K562 (cell line): Measurements from ENCODE around the gene SAMD11. TPM values are rescaled to one million over a fixed set of nuclear protein-coding genes. Genes with fewer than 3 reads are reported as not detected.
A peak's percentile ranks its signal among the peaks of the same experiment; 100 is the strongest.

Experiments used
- ATAC-seq: fragments of 200-7000 bp; cut with Tn5 transposase; 3 replicates; pipeline ENCODE4 v1.9.1; 2020; ENCODE audit warnings: moderate library complexity
- BruUV-seq: library from RNA; stranded (reverse); fragments of 400-500 nt; replicated peaks from 2 replicates; lab custom pipeline; 2021; lab: Mats Ljungman, UMichigan
- CTCF ChIA-PET: fragments of 300-600 bp; formaldehyde crosslinking; extraction: SDS; loops from one replicate; lab custom pipeline; 2021; ENCODE audit warnings: low intra/inter-chr PET ratio; lab: Yijun Ruan, JAX
- POLR2A ChIA-PET: fragments of 300-600, 350-650 bp; sonication (Branson Sonifier 250); formaldehyde crosslinking; extraction: SDS; loops from one replicate; lab custom pipeline; 2021; ENCODE audit warnings: antibody characterized with exemption, inconsistent platforms; lab: Yijun Ruan, JAX
- DNase-seq, 4 experiments: peaks; one replicate each; pipeline versions ENCODE4 v3.0.0 to v3.0.0-alpha.2; 2011 to 2018; ENCODE audit warnings: low spot score in 3 of 4, mixed read lengths in 3 of 4; ENCODE audit errors: extremely low read depth in 1 of 4
- FAIRE-seq: peaks from 2 replicates; lab custom pipeline; 2011; peaks lifted over from hg19 to GRCh38; lab: Jason Lieb, UNC
- H2AFZ ChIP-seq: 2 replicates; pipeline ENCODE4 v1.6.0; 2011; ENCODE audit warnings: low read depth, low read length, control low read depth, inconsistent platforms
- H3K27ac ChIP-seq: fragments of 200-600 bp; 3 replicates; pipeline ENCODE4 v1.8.0; 2011; ENCODE audit warnings: low read depth, mild to moderate bottlenecking, control low read depth, inconsistent platforms, low read length, moderate library complexity, mixed read lengths; ENCODE audit errors: extremely low read depth
- H3K27me3 ChIP-seq, 2 experiments: fragments of 300-600 bp in 1 of 2; 2 replicates in 1 of 2; 3 replicates in 1 of 2; pipeline versions ENCODE4 v1.6.0 to v1.8.0; 2011; ENCODE audit warnings: inconsistent platforms in 2 of 2, low read length in 2 of 2, mild to moderate bottlenecking in 1 of 2, mixed read lengths in 1 of 2, moderate library complexity in 1 of 2; ENCODE audit not compliant: control insufficient read depth in 2 of 2, insufficient read depth in 2 of 2
- H3K36me3 ChIP-seq: fragments of 300-600 bp; 3 replicates; pipeline ENCODE4 v1.8.0; 2011; ENCODE audit warnings: mild to moderate bottlenecking, low read length, inconsistent platforms; ENCODE audit not compliant: control insufficient read depth, insufficient read depth
- H3K4me1 ChIP-seq, 2 experiments: fragments of 200-600 bp in 1 of 2; replicated peaks in 1 of 2; 2 replicates in 1 of 2; 3 replicates in 1 of 2; pipeline versions ENCODE4 v1.5.1 to v1.8.0; 2011; ENCODE audit warnings: inconsistent platforms in 2 of 2, low read length in 2 of 2, mild to moderate bottlenecking in 1 of 2, mixed read lengths in 1 of 2, moderate library complexity in 1 of 2; ENCODE audit not compliant: control insufficient read depth in 2 of 2, insufficient read depth in 2 of 2
- H3K4me2 ChIP-seq: 2 replicates; pipeline ENCODE4 v1.6.1; 2011; ENCODE audit warnings: low read length, control low read depth, inconsistent platforms, mixed read lengths; ENCODE audit not compliant: insufficient read depth
- H3K4me3 ChIP-seq: fragments of 200-600 bp; sonication (generic), shearing (Covaris generic); 2 replicates; pipeline ENCODE4 v1.5.1; 2016; ENCODE audit warnings: control low read depth, inconsistent platforms
- H3K79me2 ChIP-seq: fragments of 200-600 bp; 3 replicates; pipeline ENCODE4 v1.8.0; 2011; ENCODE audit warnings: low read length, inconsistent platforms; ENCODE audit not compliant: control insufficient read depth, insufficient read depth
- H3K9ac ChIP-seq, 2 experiments: 2 replicates each; pipeline versions ENCODE4 v1.6.0 to v1.6.1; 2011; ENCODE audit warnings: low read depth in 2 of 2, low read length in 2 of 2, control low read depth in 1 of 2, inconsistent platforms in 1 of 2, mild to moderate bottlenecking in 1 of 2, mixed read lengths in 1 of 2; ENCODE audit not compliant: insufficient read depth in 1 of 2
- H3K9me1 ChIP-seq: one replicate; pipeline ENCODE4 v1.6.0; 2011; ENCODE audit warnings: inconsistent platforms, mild to moderate bottlenecking, low read length, moderate library complexity; ENCODE audit not compliant: control insufficient read depth, insufficient read depth
- H3K9me3 ChIP-seq: replicated peaks from 2 replicates; pipeline ENCODE4 v1.5.1; 2011; ENCODE audit warnings: low read depth, low read length, inconsistent platforms; ENCODE audit not compliant: control insufficient read depth, insufficient read depth
- H4K20me1 ChIP-seq: replicated peaks from 2 replicates; pipeline ENCODE4 v1.6.1; 2011; ENCODE audit warnings: low read length, inconsistent platforms, mixed read lengths; ENCODE audit not compliant: control insufficient read depth, insufficient read depth
- ID3 ChIP-seq, 2 experiments: fragments of 250-450 bp in 1 of 2; fragments of 450-650 bp in 1 of 2; sonication (Bioruptor Pico) in 1 of 2; IDR thresholded peaks; 2 replicates each; pipeline versions ENCODE4 v1.6.1 to v1.8.0; 2016 to 2021; ENCODE audit warnings: mild to moderate bottlenecking in 2 of 2, moderate library complexity in 2 of 2, missing compliant biosample characterization in 1 of 2, missing genetic modification characterization in 1 of 2
- POLR2G ChIP-seq: fragments of 200-400 bp; formaldehyde crosslinking; IDR thresholded peaks from 2 replicates; pipeline ENCODE4 v1.6.1; 2017; ENCODE audit warnings: low read depth, mild to moderate bottlenecking, antibody characterized with exemption, low read length, moderate library complexity
- TGIF2 ChIP-seq: sonication (generic); formaldehyde crosslinking; IDR thresholded peaks from 2 replicates; pipeline ENCODE4 v1.8.1; 2022; ENCODE audit warnings: mild to moderate bottlenecking, missing genetic modification reagents, moderate library complexity
- WGBS: fragments of 100-300 bp; shearing (Covaris generic); methylation state at CpG from one replicate; pipeline ENCODE4 v1.1.6; 2016; ENCODE audit warnings: low coverage, mixed read lengths; ENCODE audit not compliant: insufficient coverage; ENCODE audit errors: missing lambda C conversion rate; 5-methylcytosine and 5-hydroxymethylcytosine counted together
- in situ Hi-C: fragments of 300-500 bp; cut with MboI; formaldehyde crosslinking; loops from 4 replicates; pipeline ENCODE4 v1.15.0; 2018; ENCODE audit warnings: inconsistent platforms, mixed read lengths
- intact Hi-C: fragments of 100-400 bp; cut with micrococcal nuclease; formaldehyde crosslinking; loops from 2 replicates; pipeline ENCODE4 v1.14.2; 2022
- polyA plus RNA-seq, 8 experiments: library from polyadenylated mRNA; depleted of rRNA in 4 of 8; stranded (reverse) in 5 of 8; unstranded in 3 of 8; fragments of >200 nt; fragmentation: Nextera tagmentation in 2 of 8; fragmentation: Illumina TruSeq in 1 of 8; extraction: Ambion mirVana in 2 of 8; extraction: Trizol in 1 of 8; gene quantifications; 2 replicates each; pipeline versions ENCODE4 v1.2.1 to v1.2.3, GENCODE V29; 2011 to 2014; ENCODE audit warnings: inconsistent platforms in 1 of 8, missing spikeins in 1 of 8
- total RNA-seq, 7 experiments: library from RNA; depleted of rRNA in 6 of 7; stranded (reverse); fragments of >200 nt in 6 of 7; fragmentation: Illumina TruSeq in 2 of 7; extraction: Trizol in 2 of 7; gene quantifications; 2 replicates each; pipeline versions ENCODE4 v1.2.1 to v1.2.3, GENCODE V29; 2011 to 2021; ENCODE audit warnings: low replicate concordance in 1 of 7

Gene SAMD11
- total and polyA plus RNA-seq, 9 of the 15 experiments (the other 6 are each of a cell fraction or from before 2014, with no cell fraction given) = 0.07 to 0.82 (median 0.11) TPM; not detected in 2

DNA sequence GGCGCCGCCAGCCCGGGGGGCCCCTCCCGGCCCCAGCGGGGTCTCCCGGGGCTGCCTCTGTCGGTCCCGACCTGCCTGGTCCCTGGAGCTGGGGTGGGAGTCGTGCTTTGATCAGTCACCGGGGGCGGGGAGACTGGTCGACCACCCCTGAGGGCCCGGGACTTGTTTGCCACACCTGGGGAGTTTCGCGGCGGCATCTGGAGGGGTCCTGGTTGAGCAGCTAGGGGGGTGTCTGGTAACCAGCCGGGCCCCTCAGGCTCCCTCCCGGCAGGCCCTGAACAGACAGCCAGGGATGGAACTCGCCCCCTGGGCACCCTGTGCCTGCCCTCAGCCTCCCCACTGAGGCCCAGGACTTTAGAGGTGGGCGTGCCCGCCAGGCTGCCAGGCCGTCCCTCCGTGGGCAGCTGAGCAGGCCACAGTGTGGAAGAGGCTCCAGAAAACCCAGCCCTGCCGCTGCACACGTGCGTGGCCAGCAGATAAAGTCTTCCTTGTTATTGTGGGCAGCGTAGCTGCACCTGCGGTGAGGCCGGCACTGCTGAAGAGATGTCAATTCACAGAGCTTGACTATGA is 13.3 kb upstream of the SAMD11 start:
- FAIRE-seq = no peak
- intact Hi-C loops (no loop called here), in situ Hi-C loops (no loop called here)
- peaks cover 19 to 63% of the 10 kb centered on the region in 2 experiments for H3K4me1 ChIP-seq
- 66% methylated on average over 19 of the region's 29 CpGs for WGBS
- ChIA-PET CTCF (no interaction called here), POLR2A (interaction anchor here (0.5 to 0.6 kb wide), 2 partner anchors 92 to 1319 kb away, joined by 3 read pairs; no protein-coding TSS in a partner anchor)
- H3K36me3 ChIP-seq = no peaks in the 10 kb centered on the region
- DNase-seq = no peak
- peaks cover 4 to 21% of the 10 kb centered on the region in 2 experiments; a peak in 4 of 5 replicates for H3K27me3 ChIP-seq
- TF ChIP-seq ID3 (CRISPR knock-in tag; IDR thresholded peaks at IDR 0.05) = no peak
- TF ChIP-seq ID3 (tag; IDR thresholded peaks at IDR 0.05) = no peak
- peak; percentile 14 for TF ChIP-seq POLR2G
- peak; percentile 28; the same call in 1 of the 2 replicates for TF ChIP-seq TGIF2 (CRISPR knock-in tag)
- no peaks in the 10 kb centered on the region for H3K9me3 ChIP-seq
- H3K4me2 ChIP-seq = no peak overlapping the region
- H3K27ac ChIP-seq = no peak overlapping the region
- peaks cover 12% of the 10 kb centered on the region for H4K20me1 ChIP-seq
- no TSS peak for BruUV-seq
- peak overlapping the region in 1 of 2 experiments; percentile 57; a peak in 1 of 4 replicates for H3K9ac ChIP-seq
- ATAC-seq = no peak
- no peak overlapping the region for H3K4me3 ChIP-seq
- H2AFZ ChIP-seq = no peak overlapping the region
- H3K9me1 ChIP-seq = no peaks in the 10 kb centered on the region
- no peaks in the 10 kb centered on the region for H3K79me2 ChIP-seq
